Measurements from ENCODE around the gene NMNAT2. TPM values are rescaled to one million over a fixed set of nuclear protein-coding genes. Genes with fewer than 3 reads are reported as not detected.
A peak's percentile ranks its signal among the peaks of the same experiment; 100 is the strongest.

Gene NMNAT2
- total RNA-seq, 1 experiment from 2014 or later: not detected

- no TSS peak for BruUV-seq (replicated peaks)
- ATAC-seq: no peak
- Histone ChIP-seq H3K9ac (ENCODE audit: low read length) (no peak overlapping the region), H3K4me3 (replicated peaks in 1 of 2; ENCODE audit: low read depth in 1 of 2, low read length in 2 of 2) (no peak overlapping the region), H3K4me1 (ENCODE audit: control insufficient read depth in 1 of 2, insufficient read depth in 2 of 2, low read length in 2 of 2) (peaks cover 0 to 3% of the 10 kb centered on the region in 2 experiments; a peak in 1 of 4 replicates), H3K79me2 (ENCODE audit: insufficient read depth, low read length) (no peaks in the 10 kb centered on the region), H3K9me3 (ENCODE audit: control insufficient read depth in 1 of 2, insufficient read depth in 1 of 2, low read depth in 1 of 2, low read length in 2 of 2) (no peaks in the 10 kb centered on the region), H3K36me3 (ENCODE audit: control insufficient read depth in 1 of 2, insufficient read depth in 2 of 2, low read length in 2 of 2) (no peaks in the 10 kb centered on the region), H3K4me2 (ENCODE audit: low read length) (no peak overlapping the region), H3K9me2 (ENCODE audit: insufficient read depth) (no peaks in the 10 kb centered on the region), H2AFZ (ENCODE audit: low read depth, low read length, poor library complexity, severe bottlenecking) (no peak overlapping the region), H4K20me1 (ENCODE audit: insufficient read depth) (no peaks in the 10 kb centered on the region), H3K27me3 (ENCODE audit: insufficient read depth, low read length) (no peaks in the 10 kb centered on the region), H3K27ac (ENCODE audit: low read depth, low read length) (no peak overlapping the region)
- intact Hi-C loops (cut with micrococcal nuclease): no loop called here
- ChIA-PET CTCF (no interaction called here), POLR2A (no interaction called here), RAD21 (ENCODE audit: low non-redundant PET in 1 of 2, low total read pairs in 2 of 2, uncharacterized antibody in 2 of 2, unreplicated experiment in 2 of 2) (no interaction called here)
- no peak for DNase-seq (ENCODE audit: low read depth, low spot score)
- TF ChIP-seq ZNF274 (IDR thresholded peaks at IDR 0.05; ENCODE audit: low read depth, low read length) (no peak), SP1 (IDR thresholded peaks at IDR 0.05; ENCODE audit: low read depth) (no peak), REST (IDR thresholded peaks at IDR 0.05; ENCODE audit: low read depth) (peak; percentile 17; the same call in 1 of the 2 replicates)
Observed at GRCh38 chr1:183370399-183371058, 47.7 kb downstream of the NMNAT2 start.

All from HCT116 (cell line).